Activated CD8-positive, alpha-beta T cell treated with anti-CD3 and anti-CD28 coated beads for 36 hours (primary cell): ENCODE measurements around the gene NEDD4L. TPM values are rescaled to one million over a fixed set of nuclear protein-coding genes. Genes with fewer than 3 reads are reported as not detected.

ENCODE experiments used
- ATAC-seq: fragments of 200-7000 bp; cut with Tn5 transposase; one replicate; pipeline ENCODE4 v1.10.0; 2021; ENCODE audit warnings: mild to moderate bottlenecking, moderate library complexity
- CTCF ChIA-PET: fragments of 350-600 bp; sonication (Branson Sonifier 250); formaldehyde crosslinking; loops from one replicate; lab custom pipeline; 2021; ENCODE audit warnings: antibody characterized with exemption; lab: Charles Lee
- POLR2A ChIA-PET: fragments of 350-600 bp; sonication (Branson Sonifier 250); formaldehyde crosslinking; loops from one replicate; lab custom pipeline; 2021; ENCODE audit warnings: antibody characterized with exemption; lab: Charles Lee
- DNase-seq: peaks from one replicate; pipeline ENCODE4 v3.0.0-alpha.2; 2020
- H3K27ac Mint-ChIP-seq: one replicate; pipeline ENCODE4 v1.8.0; 2021; ENCODE audit warnings: mild to moderate bottlenecking, mixed read lengths
- H3K27me3 Mint-ChIP-seq: one replicate; pipeline ENCODE4 v1.8.0; 2021; ENCODE audit warnings: mixed read lengths
- H3K36me3 Mint-ChIP-seq: one replicate; pipeline ENCODE4 v1.8.0; 2021; ENCODE audit warnings: low read depth, mixed read lengths
- H3K4me1 Mint-ChIP-seq: one replicate; pipeline ENCODE4 v1.8.0; 2021; ENCODE audit warnings: low read depth, mixed read lengths
- H3K4me3 Mint-ChIP-seq: one replicate; pipeline ENCODE4 v1.8.0; 2021; ENCODE audit warnings: mild to moderate bottlenecking, moderate library complexity, mixed read lengths
- H3K9me3 Mint-ChIP-seq: one replicate; pipeline ENCODE4 v1.8.0; 2021; ENCODE audit warnings: mixed read lengths
- intact Hi-C: fragments of 100-400 bp; cut with micrococcal nuclease; formaldehyde crosslinking; loops from one replicate; pipeline ENCODE4 v1.10.0; 2022
- total RNA-seq, 2 experiments: library from RNA; stranded (reverse); gene quantifications; one replicate each; pipeline ENCODE4 v1.2.3, GENCODE V29; 2021
- TF ChIP-seq, protein P1 (sequence below): fragments of 200-600 bp; IDR thresholded peaks from one replicate; pipeline ENCODE4 v1.8.0; 2022; ENCODE audit warnings: antibody characterized with exemption, mild to moderate bottlenecking

Gene NEDD4L
- total RNA-seq, 2 experiments from 2014 or later = 7.5 to 8.5 TPM

DNA sequence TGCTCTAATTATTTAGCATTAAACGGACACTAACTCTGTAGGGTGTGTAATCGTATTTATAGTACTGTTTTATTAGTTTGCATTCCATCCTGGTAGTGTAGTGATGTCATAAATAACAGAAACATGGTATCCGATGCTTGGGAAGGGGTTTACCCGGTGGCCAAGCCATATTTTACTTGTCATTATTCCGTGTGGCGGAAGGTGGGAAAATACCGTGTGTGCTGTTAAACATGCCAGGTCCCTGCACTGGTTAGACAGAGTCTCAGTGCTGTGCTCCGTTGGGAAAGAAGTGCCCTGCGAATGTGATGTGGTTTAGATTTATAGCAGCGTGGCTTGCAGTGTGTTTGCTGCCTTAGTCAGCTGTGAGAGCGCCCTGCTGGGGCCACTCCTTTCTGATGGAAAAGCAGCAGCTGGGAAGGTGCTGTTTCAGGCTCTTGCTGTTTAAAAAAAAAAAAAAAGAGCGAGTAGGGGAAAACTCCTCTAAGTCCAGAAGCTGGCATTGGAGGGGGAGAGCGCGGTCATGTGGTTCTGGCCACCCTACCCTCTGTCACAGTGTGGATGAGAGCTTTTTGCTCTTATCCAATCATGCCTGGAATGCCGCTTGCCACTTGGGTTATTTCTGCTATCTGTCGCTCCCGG is 211.0 kb downstream of the NEDD4L start:
- TF ChIP-seq, protein P1, sequence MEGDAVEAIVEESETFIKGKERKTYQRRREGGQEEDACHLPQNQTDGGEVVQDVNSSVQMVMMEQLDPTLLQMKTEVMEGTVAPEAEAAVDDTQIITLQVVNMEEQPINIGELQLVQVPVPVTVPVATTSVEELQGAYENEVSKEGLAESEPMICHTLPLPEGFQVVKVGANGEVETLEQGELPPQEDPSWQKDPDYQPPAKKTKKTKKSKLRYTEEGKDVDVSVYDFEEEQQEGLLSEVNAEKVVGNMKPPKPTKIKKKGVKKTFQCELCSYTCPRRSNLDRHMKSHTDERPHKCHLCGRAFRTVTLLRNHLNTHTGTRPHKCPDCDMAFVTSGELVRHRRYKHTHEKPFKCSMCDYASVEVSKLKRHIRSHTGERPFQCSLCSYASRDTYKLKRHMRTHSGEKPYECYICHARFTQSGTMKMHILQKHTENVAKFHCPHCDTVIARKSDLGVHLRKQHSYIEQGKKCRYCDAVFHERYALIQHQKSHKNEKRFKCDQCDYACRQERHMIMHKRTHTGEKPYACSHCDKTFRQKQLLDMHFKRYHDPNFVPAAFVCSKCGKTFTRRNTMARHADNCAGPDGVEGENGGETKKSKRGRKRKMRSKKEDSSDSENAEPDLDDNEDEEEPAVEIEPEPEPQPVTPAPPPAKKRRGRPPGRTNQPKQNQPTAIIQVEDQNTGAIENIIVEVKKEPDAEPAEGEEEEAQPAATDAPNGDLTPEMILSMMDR = no peak
- ATAC-seq (no peak), DNase-seq (no peak)
- Mint-ChIP-seq H3K9me3 (no peaks in the 10 kb centered on the region), H3K27me3 (no peaks in the 10 kb centered on the region), H3K4me1 (no peaks in the 10 kb centered on the region), H3K36me3 (no peaks in the 10 kb centered on the region), H3K27ac (no peak overlapping the region), H3K4me3 (no peak overlapping the region)
- ChIA-PET CTCF (interaction anchor here (1.1 kb wide), 1 partner anchor 46 kb away, joined by 3 read pairs; no protein-coding TSS in a partner anchor), POLR2A (interaction anchor here (0.8 kb wide), 1 partner anchor 8 kb away, joined by 3 read pairs; no protein-coding TSS in a partner anchor)
- intact Hi-C loops = no loop called here

DNA sequence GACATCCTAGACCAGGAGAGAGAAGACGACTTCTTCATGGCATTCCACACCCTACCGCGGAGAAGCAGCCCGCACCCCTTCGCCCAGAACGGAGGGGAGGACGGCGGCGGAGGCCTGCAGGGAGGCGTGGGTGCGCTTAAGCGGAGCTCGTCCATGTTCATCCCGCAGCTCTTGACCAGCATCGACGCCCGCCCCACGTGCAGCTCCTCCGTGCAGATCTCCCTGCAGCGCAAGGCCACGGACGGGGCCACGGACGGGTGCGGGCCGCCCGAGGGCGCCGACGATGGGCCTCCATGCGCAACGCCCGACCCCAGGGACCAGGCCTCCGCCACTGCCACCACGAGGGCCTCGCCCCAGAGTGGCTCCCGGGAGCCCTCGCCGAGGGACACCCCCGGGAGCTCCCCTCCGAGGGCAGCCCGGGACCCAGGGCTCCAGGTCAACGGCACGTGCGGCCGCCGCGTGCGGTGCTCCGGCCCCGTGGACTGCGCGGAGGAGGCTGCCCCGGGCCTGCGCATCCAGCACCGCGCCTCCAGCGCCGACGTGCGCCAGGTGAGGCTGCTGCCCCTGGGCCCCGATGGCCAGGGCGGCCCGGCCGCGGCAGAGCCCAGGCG is 211.8 kb downstream of the NEDD4L start:
- TF ChIP-seq, protein P1 = no peak
- H3K27ac Mint-ChIP-seq = no peak overlapping the region
- H3K4me3 Mint-ChIP-seq = no peak overlapping the region
- H3K4me1 Mint-ChIP-seq = no peaks in the 10 kb centered on the region
- DNase-seq (no peak), ATAC-seq (no peak)
- H3K36me3 Mint-ChIP-seq = no peaks in the 10 kb centered on the region
- no peaks in the 10 kb centered on the region for H3K27me3 Mint-ChIP-seq
- POLR2A ChIA-PET = no interaction called here
- intact Hi-C loops = no loop called here
- no peaks in the 10 kb centered on the region for H3K9me3 Mint-ChIP-seq
- CTCF ChIA-PET = no interaction called here

- H3K4me3 Mint-ChIP-seq = no peak overlapping the region
- H3K9me3 Mint-ChIP-seq = no peaks in the 10 kb centered on the region
- no peaks in the 10 kb centered on the region for H3K36me3 Mint-ChIP-seq
- H3K4me1 Mint-ChIP-seq = no peaks in the 10 kb centered on the region
- H3K27me3 Mint-ChIP-seq = no peaks in the 10 kb centered on the region
- no peak overlapping the region for H3K27ac Mint-ChIP-seq
- ATAC-seq = no peak
- intact Hi-C loops = no loop called here
- CTCF ChIA-PET = interaction anchor here (0.7 kb wide), 1 partner anchor 65 kb away, joined by 3 read pairs; no protein-coding TSS in a partner anchor
- POLR2A ChIA-PET = no interaction called here
- TF ChIP-seq, protein P1 = no peak
- DNase-seq = no peak
These were observed 212.5 kb downstream of the NEDD4L start for GRCh38 chr18:58256316-58257080.

DNA sequence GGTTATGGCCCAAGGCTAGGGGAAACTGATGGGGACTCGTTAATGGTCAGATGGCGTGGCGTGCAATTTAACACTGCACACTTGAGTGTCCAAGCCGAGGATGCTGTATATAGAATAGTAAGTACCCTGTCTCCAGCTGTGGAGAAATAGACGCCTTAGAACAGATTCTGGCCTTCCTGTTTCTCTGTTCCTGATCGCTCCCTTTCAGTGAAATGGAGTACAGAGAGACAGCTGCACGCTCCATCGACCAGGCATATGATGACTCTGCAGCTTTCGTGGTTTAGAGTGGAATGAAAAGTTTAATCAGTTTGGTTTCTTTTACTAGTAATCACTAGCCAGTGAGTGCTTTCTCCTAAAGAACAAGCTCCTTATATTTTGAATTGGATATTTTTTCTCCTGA is 213.4 kb downstream of the NEDD4L start:
- Mint-ChIP-seq H3K27ac (no peak overlapping the region), H3K4me3 (no peak overlapping the region), H3K27me3 (no peaks in the 10 kb centered on the region), H3K9me3 (no peaks in the 10 kb centered on the region), H3K4me1 (no peaks in the 10 kb centered on the region), H3K36me3 (no peaks in the 10 kb centered on the region)
- POLR2A ChIA-PET = no interaction called here
- CTCF ChIA-PET = interaction anchor here (0.7 kb wide), 1 partner anchor 64 kb away, joined by 3 read pairs; no protein-coding TSS in a partner anchor
- intact Hi-C loops = no loop called here
- TF ChIP-seq, protein P1 = no peak
- DNase-seq (no peak), ATAC-seq (no peak)
